Keratinocyte (primary cell): ENCODE measurements around the gene LONP1. TPM values are rescaled to one million over a fixed set of nuclear protein-coding genes. Genes with fewer than 3 reads are reported as not detected.

Experiments used
- DNase-seq: peaks from one replicate; pipeline ENCODE4 v3.0.0-alpha.2; 2011; ENCODE audit warnings: low read depth, missing footprints, low spot score
- FAIRE-seq: peaks from 2 replicates; lab custom pipeline; 2011; peaks lifted over from hg19 to GRCh38; lab: Jason Lieb, UNC
- H2AFZ ChIP-seq: 2 replicates; pipeline ENCODE4 v1.6.0; 2012; ENCODE audit warnings: low read length, control low read depth, inconsistent platforms; ENCODE audit not compliant: control insufficient read depth
- H3K27ac ChIP-seq: 2 replicates; pipeline ENCODE4 v1.5.1; 2011; ENCODE audit warnings: low read length; ENCODE audit not compliant: control insufficient read depth, insufficient read depth
- H3K27me3 ChIP-seq: 3 replicates; pipeline ENCODE4 v1.6.0; 2011; ENCODE audit warnings: low read length; ENCODE audit not compliant: control insufficient read depth, insufficient read depth; ENCODE audit errors: extremely low read depth
- H3K36me3 ChIP-seq, 2 experiments: 2 replicates in 1 of 2; 3 replicates in 1 of 2; pipeline ENCODE4 v1.5.1; 2011; ENCODE audit warnings: low read length in 2 of 2, mild to moderate bottlenecking in 1 of 2; ENCODE audit not compliant: control insufficient read depth in 2 of 2, insufficient read depth in 2 of 2; ENCODE audit errors: extremely low read depth in 1 of 2
- H3K4me1 ChIP-seq: 3 replicates; pipeline ENCODE4 v1.5.1; 2011; ENCODE audit warnings: low read length; ENCODE audit not compliant: control insufficient read depth, insufficient read depth; ENCODE audit errors: extremely low read depth
- H3K4me2 ChIP-seq: 3 replicates; pipeline ENCODE4 v1.6.0; 2011; ENCODE audit warnings: low read depth, low read length; ENCODE audit not compliant: control insufficient read depth, insufficient read depth; ENCODE audit errors: extremely low read depth
- H3K4me3 ChIP-seq, 3 experiments: fragments of 200-600 bp in 1 of 3; sonication (generic) in 1 of 3; 2 replicates in 2 of 3; 3 replicates in 1 of 3; pipeline ENCODE4 v1.5.1; 2011 to 2016; ENCODE audit warnings: low read length in 3 of 3, mild to moderate bottlenecking in 3 of 3, control low read depth in 2 of 3, inconsistent platforms in 1 of 3, low read depth in 1 of 3, mixed read lengths in 1 of 3, mixed run types in 1 of 3, moderate library complexity in 1 of 3; ENCODE audit not compliant: control insufficient read depth in 2 of 3, insufficient read depth in 2 of 3; ENCODE audit errors: extremely low read depth in 1 of 3
- H3K79me2 ChIP-seq: 2 replicates; pipeline ENCODE4 v1.6.0; 2012; ENCODE audit warnings: low read length; ENCODE audit not compliant: control insufficient read depth, insufficient read depth
- H3K9ac ChIP-seq: 3 replicates; pipeline ENCODE4 v1.6.0; 2011; ENCODE audit warnings: low read length; ENCODE audit not compliant: control insufficient read depth, insufficient read depth; ENCODE audit errors: extremely low read depth
- H3K9me1 ChIP-seq: 3 replicates; pipeline ENCODE4 v1.6.0; 2011; ENCODE audit warnings: low read length; ENCODE audit not compliant: control insufficient read depth, insufficient read depth; ENCODE audit errors: extremely low read depth
- H3K9me3 ChIP-seq: 2 replicates; pipeline ENCODE4 v1.5.1; 2012; ENCODE audit warnings: low read depth, low read length; ENCODE audit not compliant: control insufficient read depth
- H4K20me1 ChIP-seq: 3 replicates; pipeline ENCODE4 v1.6.0; 2011; ENCODE audit warnings: low read length; ENCODE audit not compliant: control insufficient read depth, insufficient read depth; ENCODE audit errors: extremely low read depth
- CTCF ChIP-seq, 3 experiments: IDR thresholded peaks in 1 of 3; conservative IDR thresholded peaks in 1 of 3; optimal IDR thresholded peaks in 1 of 3; 2 replicates in 2 of 3; 3 replicates in 1 of 3; pipeline versions ENCODE3 to v1.5.1; 2011; ENCODE audit warnings: low read length in 3 of 3, mild to moderate bottlenecking in 3 of 3, moderate library complexity in 2 of 3, control low read depth in 1 of 3, inconsistent platforms in 1 of 3; ENCODE audit not compliant: insufficient read depth in 2 of 3; ENCODE audit errors: extremely low read depth in 1 of 3
- EZH2 ChIP-seq: IDR thresholded peaks from one replicate; pipeline ENCODE4 v1.6.1; 2012; ENCODE audit warnings: inconsistent platforms, mild to moderate bottlenecking, low read length, moderate library complexity
- dilution Hi-C: fragments of 300-500 bp; cut with MboI; formaldehyde crosslinking; loops from one replicate; pipeline ENCODE4 v1.7.0; 2020; ENCODE audit warnings: low sequenced_read_pairs; ENCODE audit not compliant: extremely low pct_ligation_motif_present
- polyA plus RNA-seq, 5 experiments: library from polyadenylated mRNA; depleted of rRNA in 3 of 5; stranded (reverse) in 3 of 5; stranded (forward) in 1 of 5; unstranded in 1 of 5; fragments of >200 nt; gene quantifications; 1 replicate in 1 of 5; 2 replicates in 3 of 5; 3 replicates in 1 of 5; pipeline versions ENCODE4 v1.2.1 to v1.2.3, GENCODE V29; 2011 to 2012; ENCODE audit warnings: missing spikeins in 2 of 5, low read depth in 1 of 5, low replicate concordance in 1 of 5

The LONP1 gene
- polyA plus RNA-seq, 1 donor (not counting 4 experiments of a cell fraction or from before 2014, with no cell fraction given): 24.2 TPM

- DNase-seq (no peak), FAIRE-seq (no peak)
- Histone ChIP-seq H3K4me2 (no peak overlapping the region), H3K36me3 (peaks cover 22 to 26% of the 10 kb centered on the region in 2 experiments), H3K79me2 (no peaks in the 10 kb centered on the region), H3K9me1 (no peaks in the 10 kb centered on the region), H3K27ac (no peak overlapping the region), H3K4me1 (no peaks in the 10 kb centered on the region), H3K9ac (no peak overlapping the region), H3K4me3 (no peak overlapping the region), H2AFZ (no peak overlapping the region), H4K20me1 (no peaks in the 10 kb centered on the region), H3K27me3 (no peaks in the 10 kb centered on the region), H3K9me3 (no peaks in the 10 kb centered on the region)
- TF ChIP-seq CTCF (optimal IDR thresholded peaks at IDR 0.05 in 1 of 3, IDR thresholded peaks at IDR 0.05 in 1 of 3, conservative IDR thresholded peaks at IDR 0.05 in 1 of 3; ENCODE audit: extremely low read depth in 1 of 3, insufficient read depth in 2 of 3, low read length in 3 of 3) (no peak), EZH2 (no peak)
- dilution Hi-C loops: no loop called here
Measured at GRCh38 chr19:5671600-5671999, 48.3 kb downstream of the LONP1 start.

GRCh38 chr19:5669212-5669611 is 50.7 kb downstream of the LONP1 start:
- no peak overlapping the region for H3K4me2 ChIP-seq
- no peak for FAIRE-seq
- H4K20me1 ChIP-seq: no peaks in the 10 kb centered on the region
- DNase-seq: no peak
- H3K9me3 ChIP-seq: no peaks in the 10 kb centered on the region
- no peak overlapping the region for H3K27ac ChIP-seq
- TF ChIP-seq CTCF (optimal IDR thresholded peaks at IDR 0.05 in 1 of 3, IDR thresholded peaks at IDR 0.05 in 1 of 3, conservative IDR thresholded peaks at IDR 0.05 in 1 of 3; ENCODE audit: extremely low read depth in 1 of 3, insufficient read depth in 2 of 3, low read length in 3 of 3): no peak
- no peak for TF ChIP-seq EZH2
- no peaks in the 10 kb centered on the region for H3K9me1 ChIP-seq
- H3K27me3 ChIP-seq: no peaks in the 10 kb centered on the region
- H3K9ac ChIP-seq: no peak overlapping the region
- H3K36me3 ChIP-seq: peaks cover 35 to 40% of the 10 kb centered on the region in 2 experiments
- no peak overlapping the region for H3K4me3 ChIP-seq
- H2AFZ ChIP-seq: no peak overlapping the region
- no peaks in the 10 kb centered on the region for H3K79me2 ChIP-seq
- no peaks in the 10 kb centered on the region for H3K4me1 ChIP-seq
- dilution Hi-C loops: no loop called here
